Measurements from ENCODE around the gene UBE2O.

The UBE2O gene

GRCh38 chr17:76462556-76463290 is 9.8 kb upstream of the UBE2O start:
- DNase-seq: no peak

- DNase-seq: no peak
These were observed 9.0 kb upstream of the UBE2O start for GRCh38 chr17:76461765-76462555.

- no peak for DNase-seq
These were observed 6.7 kb upstream of the UBE2O start for GRCh38 chr17:76459674-76460073.

GRCh38 chr17:76458580-76459490 is 5.9 kb upstream of the UBE2O start:
- DNase-seq: no peak

- no peak for DNase-seq
These were observed 435 bp upstream of the UBE2O start for GRCh38 chr17:76453431-76453743.

GRCh38 chr17:76452127-76452659 is 759 bp downstream of the UBE2O start:
- no peak for DNase-seq

GRCh38 chr17:76451506-76451905 is 1.4 kb downstream of the UBE2O start:
- DNase-seq: no peak

- no peak for DNase-seq
These were observed 3.8 kb downstream of the UBE2O start for GRCh38 chr17:76449126-76449525.

- no peak for DNase-seq
These were observed 4.9 kb downstream of the UBE2O start for GRCh38 chr17:76447931-76448652.

GRCh38 chr17:76446449-76447231 is 6.3 kb downstream of the UBE2O start:
- no peak for DNase-seq

GRCh38 chr17:76445697-76446448 is 7.1 kb downstream of the UBE2O start:
- DNase-seq: no peak

GRCh38 chr17:76444518-76445311 is 8.2 kb downstream of the UBE2O start:
- no peak for DNase-seq

- no peak for DNase-seq
These were observed 10.3 kb downstream of the UBE2O start for GRCh38 chr17:76442341-76443338.

- DNase-seq: no peak
These were observed 11.1 kb downstream of the UBE2O start for GRCh38 chr17:76441686-76442340.

GRCh38 chr17:76440751-76441362 is 12.1 kb downstream of the UBE2O start:
- DNase-seq: no peak

GRCh38 chr17:76439314-76439928 is 13.5 kb downstream of the UBE2O start:
- DNase-seq: no peak

GRCh38 chr17:76438906-76439305 is 14.0 kb downstream of the UBE2O start:
- DNase-seq: no peak
